Cortex of kidney (tissue), 1 donor: ENCODE measurements around the gene NEURL1B.
"Not testable (repeated sequence)": the region's sequence is repeated elsewhere in the genome, so short reads cannot be mapped to it uniquely, and the experiment has no call there.

ENCODE experiments used
- DNase-seq: peaks from one replicate; lab custom pipeline; 2025; lab: John Stamatoyannopoulos, UW

NEURL1B gene

DNA sequence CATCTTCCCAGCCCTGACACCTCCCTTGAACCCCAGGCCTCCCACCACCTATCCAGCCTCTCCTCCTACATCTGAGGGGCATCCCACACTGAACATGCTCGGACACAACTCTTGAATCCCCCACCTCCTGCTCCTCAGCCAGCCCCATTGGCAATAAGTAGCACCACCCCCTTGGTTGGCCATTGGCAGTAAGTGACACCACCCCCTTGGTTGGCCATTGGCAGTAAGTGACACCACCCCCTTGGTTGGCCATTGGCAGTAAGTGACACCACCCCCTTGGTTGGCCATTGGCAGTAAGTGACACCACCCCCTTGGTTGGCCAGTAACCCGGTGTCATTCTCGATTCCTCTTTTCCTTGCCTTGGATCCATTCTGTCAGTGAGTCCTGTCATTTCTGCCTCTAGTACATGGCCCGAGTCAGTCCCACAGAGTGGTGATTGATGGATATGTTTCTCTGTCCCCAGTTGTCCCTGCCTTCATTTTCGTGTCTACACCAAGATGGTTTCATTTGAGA is 37.4 kb downstream of the NEURL1B start:
- not testable (repeated sequence) for DNase-seq

DNA sequence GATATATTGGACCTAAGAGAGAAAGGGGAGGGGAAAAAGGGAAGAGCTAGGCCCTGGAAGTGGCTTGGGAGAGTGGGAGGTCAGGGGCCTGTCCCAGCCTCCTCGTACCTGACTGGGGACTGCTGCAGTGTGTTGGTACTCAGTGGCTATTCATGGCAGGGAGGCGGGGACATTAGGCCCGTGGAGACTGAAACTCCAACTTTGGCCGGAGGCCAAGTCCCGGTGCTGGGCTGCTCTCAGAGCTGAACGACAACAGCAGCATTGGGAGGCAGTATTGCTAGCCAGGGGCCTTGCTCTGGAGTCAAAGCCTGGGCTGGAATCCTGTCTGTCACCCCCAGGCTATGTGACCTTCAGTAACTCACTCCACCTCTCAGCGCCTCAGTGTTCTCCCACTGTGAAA is 37.8 kb downstream of the NEURL1B start:
- DNase-seq = no peak

DNA sequence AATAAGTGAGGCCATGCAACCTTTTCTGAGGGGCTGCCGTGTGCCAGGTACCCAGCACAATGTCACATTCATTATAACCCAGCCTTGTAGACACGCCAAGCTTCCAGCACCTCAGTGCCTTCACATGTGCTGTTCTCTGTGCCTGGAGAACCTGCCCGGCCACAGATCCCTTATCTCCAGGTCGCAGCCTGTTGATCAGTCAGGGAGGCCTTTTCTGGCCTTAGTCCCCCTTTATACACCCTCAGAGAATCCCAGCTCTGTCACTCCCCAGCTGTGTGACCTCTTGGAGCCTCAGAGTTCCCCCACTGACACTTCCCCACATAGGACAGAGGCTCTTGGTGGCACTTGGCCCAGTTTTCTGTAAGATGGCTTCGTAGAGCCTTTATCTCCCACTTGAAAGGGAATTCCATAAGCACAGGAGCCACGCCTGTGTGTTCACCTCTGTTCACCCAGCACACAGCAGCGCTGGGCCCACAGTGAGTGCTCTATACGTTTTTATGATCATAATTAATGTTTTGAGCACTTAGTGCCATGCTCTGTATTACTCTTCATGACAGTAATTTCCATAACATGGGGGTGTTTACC is 38.7 kb downstream of the NEURL1B start:
- DNase-seq = no peak

DNA sequence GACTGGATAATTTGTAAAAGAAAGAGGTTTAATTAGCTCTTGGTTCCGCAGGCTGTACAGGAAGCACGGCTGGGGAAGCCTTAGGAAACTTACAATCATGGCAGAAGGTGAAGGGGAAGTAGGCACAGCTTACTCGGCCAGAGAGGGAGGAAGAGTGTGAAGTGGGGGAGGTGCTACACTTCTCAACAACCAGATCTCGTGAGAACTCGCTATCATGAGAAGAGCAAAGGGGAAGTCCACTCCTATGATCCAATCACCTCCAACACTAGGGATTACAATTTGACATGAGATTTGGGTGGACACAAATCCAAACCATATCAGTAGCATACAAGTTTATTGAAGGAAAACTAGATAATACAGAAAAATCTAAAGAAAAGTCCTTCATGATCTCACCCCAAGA is 39.9 kb downstream of the NEURL1B start:
- no peak for DNase-seq

DNA sequence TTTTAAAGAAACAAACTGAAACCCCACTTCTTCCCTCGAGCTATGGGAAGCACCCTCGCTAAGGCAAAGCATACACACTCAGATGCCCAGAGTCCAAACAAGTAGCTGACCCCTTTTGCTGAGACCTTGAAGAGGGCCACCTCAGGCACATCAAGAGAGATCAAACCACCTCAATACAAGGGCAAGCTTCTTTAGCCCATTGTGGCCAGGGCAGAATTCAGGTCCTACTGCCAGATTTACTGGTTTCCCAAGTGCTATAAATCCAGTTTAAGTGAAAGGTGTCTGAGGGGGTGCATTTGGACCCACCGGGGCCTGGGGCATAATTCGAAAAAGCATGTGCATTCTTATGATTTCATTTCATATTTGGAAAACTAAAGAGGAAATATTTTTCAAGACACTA is 40.4 kb downstream of the NEURL1B start:
- no peak for DNase-seq

DNA sequence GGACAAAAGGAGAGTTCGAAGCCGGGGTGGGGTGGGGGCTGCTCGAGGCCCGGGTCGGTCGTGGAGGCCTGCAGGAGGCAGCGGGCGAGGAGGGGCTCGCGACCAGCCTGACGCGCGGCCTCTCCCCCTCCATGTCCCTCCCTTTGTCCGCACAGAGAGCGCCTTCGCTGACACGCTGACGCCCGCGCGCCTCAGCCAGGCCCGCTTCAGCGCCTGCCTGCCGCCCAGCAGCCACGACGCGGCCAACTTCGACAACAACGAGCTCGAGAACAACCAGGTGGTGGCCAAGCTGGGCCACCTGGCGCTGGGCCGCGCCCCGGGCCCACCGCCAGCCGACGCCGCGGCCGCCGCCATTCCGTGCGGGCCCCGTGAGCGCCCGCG is 42.2 kb downstream of the NEURL1B start:
- DNase-seq = no peak

DNA sequence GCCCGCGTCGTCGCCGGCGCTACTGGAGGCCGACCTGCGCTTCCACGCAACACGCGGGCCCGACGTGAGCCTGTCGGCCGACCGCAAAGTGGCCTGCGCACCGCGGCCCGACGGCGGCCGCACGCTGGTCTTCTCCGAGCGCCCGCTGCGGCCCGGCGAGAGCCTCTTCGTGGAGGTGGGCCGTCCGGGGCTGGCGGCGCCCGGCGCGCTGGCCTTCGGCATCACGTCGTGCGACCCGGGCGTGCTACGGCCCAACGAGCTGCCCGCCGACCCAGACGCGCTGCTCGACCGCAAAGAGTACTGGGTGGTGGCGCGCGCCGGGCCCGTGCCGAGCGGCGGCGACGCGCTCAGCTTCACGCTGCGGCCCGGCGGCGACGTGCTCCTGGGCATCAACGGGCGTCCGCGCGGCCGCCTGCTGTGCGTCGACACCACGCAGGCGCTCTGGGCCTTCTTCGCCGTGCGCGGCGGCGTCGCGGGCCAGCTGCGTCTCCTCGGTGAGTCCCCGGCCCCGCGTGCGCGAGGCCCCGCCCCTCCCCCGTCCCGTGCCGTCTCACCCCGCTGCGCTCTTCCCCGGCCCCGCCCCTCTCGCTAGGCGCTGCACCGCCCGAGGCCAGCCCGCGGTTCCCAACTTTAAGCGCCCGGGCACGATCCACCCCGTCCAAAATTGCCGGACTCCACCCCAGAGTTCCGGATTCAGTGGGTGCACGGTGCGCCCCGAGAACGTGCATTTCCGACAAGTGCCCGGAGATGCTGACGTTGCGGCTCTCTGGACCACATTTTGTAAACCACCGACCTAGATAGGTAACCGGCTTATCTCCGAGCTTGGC is 42.8 kb downstream of the NEURL1B start:
- DNase-seq = no peak

DNA sequence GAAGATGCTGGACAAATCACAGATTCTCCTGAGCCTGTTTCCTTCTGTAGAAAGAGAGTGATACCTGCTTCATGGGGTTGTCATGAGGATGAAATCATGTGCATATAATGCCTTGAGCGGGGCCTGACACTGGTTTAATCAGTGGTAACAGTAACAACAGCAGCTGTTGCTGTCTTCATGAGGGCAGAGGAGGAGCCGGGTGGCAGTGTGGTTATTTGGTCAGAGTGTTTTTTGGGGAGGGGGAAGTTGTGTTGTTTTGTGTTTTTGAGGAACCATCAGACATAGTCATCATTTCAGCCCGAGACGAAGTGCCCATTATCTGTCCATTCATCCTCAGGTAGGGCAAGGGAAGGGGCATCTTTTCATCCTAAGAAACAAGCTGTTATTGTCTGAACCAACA is 44.0 kb downstream of the NEURL1B start:
- no peak for DNase-seq

DNA sequence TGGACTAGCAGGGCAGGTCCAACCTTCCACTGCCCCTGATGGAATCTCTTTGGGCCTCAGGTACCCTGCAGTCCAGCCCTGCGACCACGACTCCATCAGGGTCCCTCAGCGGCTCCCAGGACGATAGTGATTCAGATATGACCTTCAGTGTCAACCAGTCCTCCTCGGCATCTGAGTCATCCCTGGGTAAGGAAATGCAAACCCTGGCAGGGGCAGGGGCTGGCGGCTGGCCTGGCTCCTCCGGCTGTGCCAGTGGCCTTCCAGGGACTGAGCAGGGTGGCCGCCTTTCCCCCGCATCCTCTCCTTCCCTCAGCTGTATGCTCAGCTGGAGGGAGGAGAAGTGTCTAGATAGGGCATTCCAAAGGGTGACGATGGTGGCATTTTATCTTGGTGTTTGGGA is 45.0 kb downstream of the NEURL1B start:
- no peak for DNase-seq

DNA sequence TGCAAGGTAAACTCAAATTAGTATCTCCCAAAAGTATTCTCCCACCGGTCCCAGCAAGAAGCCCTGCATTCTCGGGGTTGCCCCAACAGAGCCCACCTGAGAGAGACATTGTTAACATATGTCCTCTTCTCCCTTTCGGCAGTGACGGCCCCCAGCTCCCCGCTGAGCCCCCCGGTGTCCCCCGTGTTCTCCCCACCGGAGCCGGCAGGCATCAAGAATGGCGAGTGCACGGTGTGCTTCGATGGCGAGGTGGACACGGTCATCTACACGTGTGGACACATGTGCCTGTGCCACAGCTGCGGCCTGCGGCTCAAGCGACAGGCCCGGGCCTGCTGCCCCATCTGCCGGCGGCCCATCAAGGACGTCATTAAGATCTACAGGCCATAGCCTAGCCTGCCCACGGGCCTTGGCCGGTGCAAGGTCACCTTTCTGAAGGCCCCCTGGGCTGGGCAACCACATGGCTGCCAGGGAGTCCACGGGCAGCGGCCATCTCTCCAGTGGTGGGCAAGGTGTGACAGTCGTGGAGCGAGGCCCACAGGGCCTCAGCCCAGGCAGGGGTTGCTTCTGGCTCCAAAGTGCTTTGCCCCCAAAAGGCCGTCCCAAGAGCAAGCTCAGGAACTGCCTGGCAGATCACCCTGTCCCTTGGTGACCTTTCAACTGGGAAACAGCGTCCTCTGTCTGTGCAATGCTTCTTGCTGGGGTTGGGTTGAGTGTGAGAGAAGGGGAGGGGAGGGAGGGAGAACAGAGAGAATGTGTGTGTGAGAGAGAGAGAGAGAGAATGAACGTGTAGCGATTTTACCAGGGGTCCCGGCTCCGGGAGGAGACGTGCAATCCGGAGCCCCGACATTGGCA is 45.7 kb downstream of the NEURL1B start:
- DNase-seq = no peak

DNA sequence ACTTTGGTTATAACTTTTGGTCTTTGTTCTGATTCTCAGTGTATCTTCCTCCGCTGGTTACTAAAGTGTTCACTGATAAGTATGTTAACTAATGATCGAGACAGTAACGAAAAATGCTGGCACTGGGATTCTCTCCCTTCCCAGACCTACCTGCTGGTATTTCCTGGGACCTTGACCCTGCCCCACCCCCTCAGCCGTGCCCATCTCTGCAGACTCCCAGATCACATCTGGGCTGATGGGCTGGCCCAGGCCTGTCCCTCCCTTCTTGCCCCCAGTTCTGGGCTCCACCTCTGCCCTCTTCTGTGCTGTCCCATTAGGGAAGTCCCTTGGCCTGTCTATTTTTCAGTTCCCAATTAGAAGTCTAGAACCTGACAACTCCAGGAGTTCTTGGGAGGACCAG is 46.9 kb downstream of the NEURL1B start:
- no peak for DNase-seq

DNA sequence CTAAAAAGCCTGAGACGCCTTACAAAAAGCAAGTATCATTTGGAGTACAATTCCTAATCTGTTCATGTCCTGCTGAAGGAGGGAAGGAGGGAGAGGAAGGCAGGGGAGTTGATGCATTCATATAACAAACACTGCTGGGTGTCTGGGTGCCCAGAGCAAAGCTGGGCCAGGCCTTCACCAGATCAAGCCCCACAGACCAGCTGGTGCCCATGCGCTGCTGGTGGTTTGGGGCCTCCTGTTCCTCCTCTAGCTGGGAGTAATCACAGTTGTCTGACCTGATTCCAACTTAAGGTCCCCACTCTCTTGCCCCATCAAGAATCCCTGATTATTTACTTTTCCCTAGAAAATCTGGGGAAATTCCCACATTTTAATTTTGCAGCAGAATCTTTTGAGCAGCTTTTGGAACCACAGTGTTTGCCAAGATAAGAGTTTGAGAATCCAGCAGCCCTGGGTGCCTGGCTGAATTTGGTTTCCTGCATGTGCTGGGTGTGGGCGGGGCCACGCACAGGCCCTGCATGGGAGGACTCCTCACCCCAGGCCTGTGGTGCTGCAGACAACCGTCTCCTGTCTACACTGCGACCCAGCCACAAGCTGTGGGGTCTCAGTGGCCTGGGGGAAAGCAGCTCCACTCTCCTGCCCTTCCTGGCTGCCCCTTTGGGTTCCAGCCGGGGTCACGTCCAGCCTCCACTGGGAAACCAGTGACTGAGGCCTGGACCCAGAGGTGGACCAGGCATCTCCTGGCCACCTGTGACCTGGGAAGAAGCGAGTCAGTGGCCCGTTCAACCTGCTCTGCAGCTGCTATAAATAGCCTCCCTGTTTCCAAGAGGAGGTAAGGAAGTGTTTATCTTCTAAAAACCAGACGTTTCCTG is 47.5 kb downstream of the NEURL1B start:
- no peak for DNase-seq

DNA sequence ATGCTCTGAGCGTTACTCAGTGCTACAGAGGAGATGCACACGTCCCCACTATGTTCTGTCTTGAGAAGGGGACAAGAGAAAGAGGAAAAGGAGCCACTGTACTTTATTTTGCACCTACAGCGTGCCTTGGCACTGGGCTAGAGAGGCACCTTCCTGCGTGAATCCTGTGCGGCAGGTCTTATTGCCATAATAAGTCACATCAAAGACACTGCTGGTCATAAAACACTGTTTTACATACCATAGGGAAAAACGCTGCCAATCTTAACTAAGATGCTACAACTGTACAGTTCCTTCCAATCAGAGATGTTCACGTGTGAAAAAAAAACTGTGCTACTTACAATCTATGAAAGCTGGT is 48.1 kb downstream of the NEURL1B start:
- no peak for DNase-seq

DNA sequence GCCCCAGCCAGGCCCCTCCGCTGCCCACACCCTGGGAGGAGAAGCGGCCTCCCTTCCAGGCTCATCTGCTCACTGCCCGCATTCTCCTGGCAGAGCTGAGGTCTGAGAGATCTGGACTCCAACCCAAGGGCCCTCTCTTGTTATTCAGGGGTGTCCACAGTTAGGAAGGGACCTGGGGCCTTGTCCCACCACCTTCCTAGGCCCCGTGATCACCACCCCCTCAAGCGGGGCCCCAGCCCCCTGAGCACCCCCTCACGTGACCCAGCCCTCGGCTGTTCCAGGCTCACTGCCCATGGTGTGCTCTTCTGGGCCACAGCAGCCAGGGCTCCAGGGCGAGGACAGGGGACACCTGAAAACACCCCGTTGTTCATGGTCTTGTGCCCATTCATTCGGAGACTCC is 48.7 kb downstream of the NEURL1B start:
- no peak for DNase-seq

DNA sequence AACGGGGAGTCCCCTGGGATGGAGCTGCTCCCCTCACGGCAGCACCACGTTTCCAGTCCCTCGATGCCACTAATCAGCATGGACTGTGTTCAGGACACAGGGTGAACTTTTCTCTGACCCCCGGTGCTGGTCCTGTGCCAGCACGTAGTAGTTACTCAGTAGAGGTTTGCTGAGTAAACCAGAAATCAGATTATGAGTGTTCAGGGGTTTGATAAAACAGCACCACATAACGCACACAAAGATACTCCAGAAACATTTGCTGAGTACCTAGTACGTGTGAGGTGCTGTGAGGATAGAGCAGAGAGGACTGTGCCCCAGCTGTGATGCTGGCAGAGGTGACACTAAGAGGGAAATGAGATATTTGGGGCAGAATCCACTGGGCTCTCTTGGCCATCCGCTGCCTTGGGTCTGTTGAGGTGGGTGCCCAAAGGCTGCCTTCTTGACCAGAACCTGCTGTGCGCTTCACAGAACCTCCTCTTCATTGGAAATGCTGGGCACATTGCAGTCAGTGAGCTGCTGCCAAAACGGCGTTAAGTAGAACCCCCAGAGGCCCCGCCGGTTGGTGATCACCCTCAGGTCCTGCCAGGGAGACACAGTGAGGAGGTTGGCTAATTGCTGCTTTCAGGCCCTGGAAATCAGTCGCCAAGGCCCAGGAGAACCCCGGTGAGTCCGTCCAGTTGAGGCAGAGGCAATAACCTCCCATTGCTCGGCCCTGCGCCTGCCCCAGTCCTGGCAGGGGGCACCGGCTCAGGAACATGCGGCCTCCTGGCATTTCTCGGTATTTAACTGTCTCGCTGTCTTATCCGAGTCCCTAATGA is 49.4 kb downstream of the NEURL1B start:
- no peak for DNase-seq

DNA sequence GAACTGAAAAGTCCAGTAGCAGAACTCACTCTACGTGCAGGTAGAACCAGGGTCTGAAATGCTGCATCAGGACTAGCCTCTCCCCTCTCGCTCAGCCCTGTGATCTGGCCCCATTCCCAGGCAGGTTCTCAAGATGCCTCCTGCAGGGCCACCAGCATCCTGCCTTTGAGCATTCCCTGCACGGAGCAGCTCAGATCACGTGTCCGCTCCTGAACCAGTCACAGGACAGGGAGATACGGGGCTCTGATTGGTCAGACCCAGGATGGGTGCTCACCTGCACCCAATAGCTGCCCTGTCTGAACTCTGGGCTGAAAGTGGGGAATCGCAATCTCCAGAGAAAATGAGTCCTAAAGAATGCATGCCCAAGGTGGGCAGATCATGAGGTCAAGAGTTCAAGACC is 50.8 kb downstream of the NEURL1B start:
- DNase-seq = no peak

DNA sequence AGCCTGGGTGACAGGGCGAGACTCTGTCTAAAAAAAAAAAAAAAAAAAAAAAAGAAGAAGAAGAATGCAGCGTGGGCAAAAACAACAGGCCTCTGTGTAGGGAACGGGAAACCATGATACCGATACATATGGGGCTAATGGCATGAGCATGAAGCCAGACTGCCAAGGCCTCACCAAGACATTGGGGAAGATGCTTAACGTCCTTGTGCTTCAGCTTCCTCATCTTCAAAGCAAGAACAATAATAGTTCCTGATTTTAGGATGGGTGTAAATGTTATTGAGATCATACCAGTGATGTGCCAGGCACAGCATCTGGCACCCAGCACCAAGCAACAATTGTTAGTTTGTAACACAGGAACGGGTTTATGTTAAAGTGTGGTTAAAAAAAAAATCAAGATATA is 51.4 kb downstream of the NEURL1B start:
- DNase-seq = no peak

DNA sequence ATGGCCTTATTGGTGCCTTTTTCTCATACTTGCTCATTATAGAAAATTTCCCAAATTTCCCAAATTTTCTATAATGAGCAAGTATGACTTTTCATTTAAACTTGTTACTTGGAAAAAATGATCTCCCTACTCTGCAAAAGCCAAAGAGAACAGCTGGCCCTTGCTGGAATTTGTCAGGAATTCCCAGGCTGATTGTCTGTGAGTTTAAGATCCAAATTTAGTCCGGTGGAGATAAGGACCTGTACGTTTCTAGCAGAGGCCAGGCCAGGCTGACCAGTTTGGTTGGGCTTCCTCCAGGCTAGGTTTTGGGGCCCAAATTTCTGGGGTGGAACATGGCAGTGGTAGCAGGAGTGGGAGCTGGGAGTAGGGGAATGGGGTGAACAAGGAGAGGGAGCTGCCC is 51.9 kb downstream of the NEURL1B start:
- DNase-seq = no peak

DNA sequence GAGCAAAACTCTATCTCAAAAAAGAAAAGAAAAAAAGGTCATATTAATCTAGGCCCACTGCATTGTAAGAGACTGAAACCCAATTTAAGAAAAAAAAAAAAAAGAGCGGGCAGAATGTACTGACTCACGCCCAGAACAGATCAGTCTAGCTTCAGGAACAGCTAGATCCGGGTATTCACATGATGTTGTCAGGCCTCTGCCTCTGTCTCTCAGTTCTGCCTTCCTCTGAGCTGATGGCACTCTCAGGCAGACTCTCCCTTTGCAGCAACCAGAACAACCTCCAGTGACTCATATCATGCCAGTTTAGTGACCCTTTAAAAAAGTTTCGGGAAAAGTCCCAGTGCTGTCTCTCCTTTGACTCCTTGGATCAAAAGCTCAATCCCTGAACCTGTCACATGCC is 53.0 kb downstream of the NEURL1B start:
- no peak for DNase-seq

DNA sequence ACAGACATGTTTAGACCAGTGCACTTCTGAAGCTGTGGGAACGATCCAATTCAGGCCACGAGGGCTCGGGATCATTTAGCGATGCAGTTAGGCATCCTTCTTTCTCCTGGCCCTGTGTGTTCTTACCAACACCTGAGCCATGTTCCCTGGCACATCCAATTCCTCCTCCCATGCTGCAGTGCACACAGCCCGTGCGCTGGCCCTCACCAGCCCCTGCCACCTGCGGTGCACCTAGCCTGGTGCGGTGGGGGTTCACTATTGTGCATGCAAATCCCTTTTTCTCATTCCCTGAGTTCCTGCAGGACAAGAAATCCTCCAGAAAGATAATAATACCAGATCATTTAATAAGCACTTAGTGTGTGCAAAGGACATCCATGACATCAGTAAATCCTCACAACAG is 53.5 kb downstream of the NEURL1B start:
- no peak for DNase-seq
